ENCODE data around the gene ANK2.

ANK2 gene

DNA sequence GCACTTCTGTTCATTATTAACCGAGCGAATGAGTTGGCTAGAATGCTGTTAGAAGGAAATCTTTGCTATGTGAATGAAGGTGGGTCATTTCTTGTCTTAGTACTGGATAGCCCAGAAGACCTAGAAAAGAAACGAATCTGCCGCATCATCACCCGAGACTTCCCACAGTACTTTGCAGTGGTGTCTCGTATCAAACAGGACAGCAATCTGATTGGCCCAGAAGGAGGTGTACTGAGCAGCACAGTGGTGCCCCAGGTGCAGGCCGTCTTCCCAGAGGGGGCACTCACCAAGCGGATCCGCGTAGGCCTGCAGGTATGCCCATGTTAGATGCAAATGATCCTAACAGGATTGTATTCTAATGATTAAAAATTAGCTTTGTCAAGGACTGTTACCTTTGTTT is 286.3 kb downstream of the ANK2 start:
- DNase-seq (ENCODE audit: low read depth, low spot score) = no peak

GRCh38 chr4:113336556-113336955 is 287.1 kb downstream of the ANK2 start:
- no peak for DNase-seq (ENCODE audit: low read depth, low spot score)

DNA sequence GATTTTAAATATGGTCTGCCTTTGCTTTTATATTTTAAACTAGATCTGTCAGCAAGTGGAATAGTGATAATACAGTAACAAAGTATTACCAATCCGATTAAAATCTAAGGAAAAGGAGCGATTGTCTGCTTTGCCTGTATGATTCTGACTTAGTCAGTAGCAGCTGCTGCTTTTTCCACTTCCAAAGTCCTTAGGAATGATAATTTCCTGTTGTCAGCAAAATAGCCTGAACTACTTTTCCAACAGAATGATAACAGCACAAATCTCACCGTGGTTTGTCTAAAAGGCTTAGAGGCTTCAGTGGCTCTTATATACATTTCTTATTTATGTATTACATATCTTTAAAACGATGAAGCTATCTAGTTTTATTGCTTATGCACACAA is 290.0 kb downstream of the ANK2 start:
- DNase-seq (ENCODE audit: low read depth, low spot score) = no peak

- DNase-seq (ENCODE audit: low read depth, low spot score) = no peak
These were observed 294.6 kb downstream of the ANK2 start for GRCh38 chr4:113344100-113344499.

GRCh38 chr4:113347245-113347644 is 297.8 kb downstream of the ANK2 start:
- DNase-seq (ENCODE audit: low read depth, low spot score) = no peak

DNA sequence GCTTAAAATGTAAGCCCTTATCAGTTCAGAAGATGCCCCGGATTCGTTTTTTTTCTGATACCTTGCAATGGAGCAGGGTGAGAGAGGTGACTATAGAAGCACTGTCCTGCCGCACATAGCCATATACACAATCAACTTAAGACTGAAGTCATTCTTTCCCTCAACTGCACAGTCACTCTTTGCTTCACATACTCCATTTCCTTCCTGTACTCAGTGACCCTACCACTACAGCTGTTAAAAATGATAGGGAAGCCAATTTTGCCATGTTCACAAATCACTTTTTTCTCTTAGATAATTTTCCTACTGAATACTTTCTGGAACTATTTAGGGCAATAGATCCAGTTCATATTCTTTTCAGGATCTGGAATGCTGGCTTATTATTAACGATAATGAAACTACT is 300.0 kb downstream of the ANK2 start:
- no peak for DNase-seq (ENCODE audit: low read depth, low spot score)

GRCh38 chr4:113350576-113350975 is 301.1 kb downstream of the ANK2 start:
- DNase-seq (ENCODE audit: low read depth, low spot score) = no peak

- DNase-seq (ENCODE audit: low read depth, low spot score) = peak; percentile 15
These were observed 306.3 kb downstream of the ANK2 start for GRCh38 chr4:113355550-113356371.

DNA sequence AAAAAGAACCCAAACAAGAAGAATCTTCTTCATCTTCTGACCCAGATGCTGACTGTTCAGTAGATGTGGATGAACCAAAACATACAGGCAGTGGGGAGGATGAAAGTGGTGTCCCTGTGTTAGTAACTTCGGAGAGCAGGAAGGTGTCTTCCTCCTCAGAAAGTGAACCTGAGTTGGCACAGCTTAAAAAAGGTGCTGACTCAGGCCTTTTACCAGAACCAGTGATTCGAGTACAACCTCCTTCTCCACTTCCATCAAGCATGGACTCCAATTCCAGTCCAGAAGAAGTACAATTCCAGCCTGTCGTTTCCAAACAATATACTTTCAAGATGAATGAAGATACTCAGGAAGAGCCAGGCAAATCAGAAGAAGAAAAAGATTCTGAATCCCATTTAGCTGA is 307.0 kb downstream of the ANK2 start:
- DNase-seq (ENCODE audit: low read depth, low spot score) = no peak

- no peak for DNase-seq (ENCODE audit: low read depth, low spot score)
These were observed 309.3 kb downstream of the ANK2 start for GRCh38 chr4:113358784-113359183.

DNA sequence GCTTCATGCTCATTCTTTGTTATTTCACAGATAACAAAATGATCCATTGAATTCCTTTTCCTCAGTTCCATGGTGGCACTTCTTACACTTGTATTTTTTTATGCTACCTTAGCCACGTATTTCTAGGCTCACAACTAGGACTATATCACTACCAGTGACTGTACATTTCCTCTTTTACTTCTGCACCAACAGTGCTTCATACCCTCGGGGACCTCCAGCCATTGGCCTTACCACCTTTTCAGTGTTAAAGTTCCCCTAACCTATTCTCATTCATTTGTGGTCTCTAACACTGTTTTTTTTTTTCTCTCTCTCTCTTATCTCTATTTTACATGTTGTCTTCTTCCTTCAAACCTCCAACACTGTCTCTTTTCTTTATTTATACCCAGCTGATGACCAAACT is 315.9 kb downstream of the ANK2 start:
- DNase-seq (ENCODE audit: low read depth, low spot score) = no peak

DNA sequence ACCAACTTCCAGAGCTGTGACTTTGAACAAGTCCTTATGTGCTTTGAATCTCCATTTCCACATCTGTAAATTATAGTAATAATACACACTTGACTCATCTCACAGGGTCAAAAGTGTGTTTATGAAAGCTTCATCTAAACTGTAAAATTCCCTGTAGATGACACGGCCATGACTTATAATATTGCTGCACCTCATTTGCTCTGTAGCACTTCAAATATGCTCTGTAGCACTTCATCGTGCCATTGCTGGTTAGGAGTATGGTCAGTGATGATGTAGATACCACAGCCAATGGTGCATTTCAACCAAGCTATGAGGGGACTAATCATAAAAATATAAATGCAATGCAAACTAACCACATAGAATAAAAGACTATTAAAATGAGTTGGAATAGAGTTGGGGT is 318.6 kb downstream of the ANK2 start:
- DNase-seq (ENCODE audit: low read depth, low spot score) = no peak

GRCh38 chr4:113371111-113371510 is 321.7 kb downstream of the ANK2 start:
- DNase-seq (ENCODE audit: low read depth, low spot score) = no peak

DNA sequence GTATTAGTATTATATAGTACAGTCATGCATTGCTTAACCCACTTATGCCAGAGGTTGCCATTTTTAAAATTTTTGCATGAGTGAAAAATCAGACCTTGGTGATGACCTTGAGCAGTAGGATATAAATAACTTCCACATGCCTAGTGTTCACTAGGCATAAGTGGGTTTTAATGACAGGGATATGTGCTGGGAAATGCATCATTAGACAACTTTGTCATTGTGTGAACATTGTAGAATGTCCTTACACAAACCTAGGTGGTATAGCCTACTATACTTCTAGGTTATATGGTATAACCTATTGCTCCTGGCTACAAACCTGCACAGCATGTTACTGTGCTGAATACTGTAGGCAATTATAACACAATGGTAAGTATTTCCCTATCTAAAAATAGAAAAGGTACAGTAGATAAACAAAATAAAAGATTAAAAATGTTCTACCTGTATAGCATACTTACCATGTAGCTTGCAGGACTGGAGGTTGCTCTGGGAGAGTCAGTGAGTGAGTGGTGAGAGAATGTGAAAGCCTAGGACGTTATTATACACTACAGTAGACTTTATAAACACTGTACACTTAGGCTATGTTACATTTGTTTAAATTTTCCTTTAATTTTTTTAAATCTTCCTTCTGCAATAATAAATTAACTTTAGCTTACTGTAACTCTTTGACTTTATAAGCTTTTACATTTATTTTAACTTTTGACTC is 326.7 kb downstream of the ANK2 start:
- DNase-seq (ENCODE audit: low read depth, low spot score) = no peak

DNA sequence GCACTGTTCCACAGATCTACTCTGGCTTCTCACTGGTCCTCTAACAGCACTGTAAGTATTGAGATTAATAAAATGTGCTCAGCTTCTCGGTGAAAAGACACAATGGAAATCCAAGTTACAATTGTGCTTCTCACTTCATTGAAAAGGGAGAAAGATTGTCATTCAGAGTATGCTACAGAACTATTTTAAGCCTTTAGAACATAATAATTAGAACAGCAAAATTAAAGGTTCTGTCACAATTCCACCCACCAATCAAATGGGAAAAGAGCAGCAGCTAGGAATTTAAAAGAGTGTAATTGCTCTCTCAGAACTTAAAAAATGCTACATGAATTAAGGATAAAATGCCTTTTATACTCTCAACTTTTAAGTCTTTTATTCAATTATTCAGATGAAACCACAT is 329.4 kb downstream of the ANK2 start:
- DNase-seq (ENCODE audit: low read depth, low spot score) = no peak

GRCh38 chr4:113382704-113383103 is 333.3 kb downstream of the ANK2 start:
- DNase-seq (ENCODE audit: low read depth, low spot score) = no peak

- DNase-seq (ENCODE audit: low read depth, low spot score) = no peak
These were observed 333.8 kb downstream of the ANK2 start for GRCh38 chr4:113383111-113383785.

DNA sequence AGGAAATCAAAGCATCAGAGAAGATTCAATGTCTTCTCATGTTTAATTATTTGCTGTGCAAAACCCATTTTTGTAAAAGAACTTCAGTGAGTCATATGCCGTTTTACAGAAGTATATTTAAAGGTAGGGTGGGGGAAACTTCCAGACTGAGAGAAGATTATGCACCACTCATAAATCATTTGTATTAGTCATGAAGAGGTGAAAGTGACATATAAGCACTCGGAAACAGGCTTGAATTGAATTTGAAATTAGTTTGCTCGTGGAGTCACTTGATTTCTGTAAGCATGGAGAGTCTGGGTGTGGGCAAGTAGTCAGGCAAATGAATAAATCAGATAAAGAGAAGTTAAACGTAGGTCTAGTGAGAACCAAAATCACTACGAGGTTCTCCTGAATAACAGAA is 335.1 kb downstream of the ANK2 start:
- DNase-seq (ENCODE audit: low read depth, low spot score) = no peak

- no peak for DNase-seq (ENCODE audit: low read depth, low spot score)
These were observed 335.9 kb downstream of the ANK2 start for GRCh38 chr4:113385281-113385899.

GRCh38 chr4:113389160-113389559 is 339.7 kb downstream of the ANK2 start:
- no peak for DNase-seq (ENCODE audit: low read depth, low spot score)

GRCh38 chr4:113390850-113391249 is 341.4 kb downstream of the ANK2 start:
- DNase-seq (ENCODE audit: low read depth, low spot score) = no peak

DNA sequence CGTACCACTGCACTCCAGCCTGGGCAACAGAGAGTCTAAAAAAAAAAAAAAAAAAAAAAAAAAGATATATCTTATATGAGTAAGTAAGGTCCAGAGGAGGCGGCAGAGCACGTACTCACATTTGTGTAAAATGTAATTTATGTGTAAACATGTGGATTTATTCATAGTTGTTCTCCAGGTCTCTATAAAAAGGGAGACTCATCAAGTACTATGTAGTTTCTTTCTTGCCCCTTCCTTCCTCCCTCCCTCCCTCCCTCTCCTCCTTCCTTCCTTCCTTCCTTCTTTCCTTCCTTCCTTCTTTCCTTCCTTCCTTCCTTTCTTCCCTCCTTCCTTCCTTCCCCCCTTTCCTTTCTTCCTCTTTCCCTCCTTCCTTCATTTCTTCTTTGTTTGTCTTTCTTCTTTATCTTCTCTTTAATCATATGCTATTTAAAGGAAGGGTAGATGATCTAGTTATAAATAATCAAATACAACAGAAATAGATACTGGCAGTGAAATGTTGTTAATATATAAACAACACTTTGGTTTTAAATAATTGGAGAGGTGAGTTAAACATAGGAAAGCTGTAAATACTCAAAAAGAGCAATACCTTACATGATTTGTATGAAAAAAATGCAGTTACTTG is 344.8 kb downstream of the ANK2 start:
- no peak for DNase-seq (ENCODE audit: low read depth, low spot score)

Data from brain pericyte (primary cell).